Caco-2 (cell line): ENCODE results near the gene DAW1. TPM values are rescaled to one million over a fixed set of nuclear protein-coding genes. Genes with fewer than 3 reads are reported as not detected.

ENCODE experiments used
- BruUV-seq: library from RNA; stranded (reverse); fragments of 400-500 nt; replicated peaks from 2 replicates; lab custom pipeline; 2021; lab: Mats Ljungman, UMichigan
- CTCF ChIA-PET: fragments of 300-600 bp; sonication (Branson Sonifier 250); formaldehyde crosslinking; loops from one replicate; lab custom pipeline; 2022; ENCODE audit warnings: antibody characterized with exemption; lab: Charles Lee
- POLR2A ChIA-PET: fragments of 300-600 bp; sonication (Branson Sonifier 250); formaldehyde crosslinking; loops from one replicate; lab custom pipeline; 2022; ENCODE audit warnings: antibody characterized with exemption; lab: Charles Lee
- DNase-seq, 2 experiments: peaks; one replicate each; pipeline versions ENCODE4 v3.0.0 to v3.0.0-alpha.2; 2020 to 2022
- H3K27me3 ChIP-seq: replicated peaks from 2 replicates; pipeline ENCODE4 v1.6.0; 2011; ENCODE audit warnings: low read length; ENCODE audit not compliant: control insufficient read depth, insufficient read depth
- H3K36me3 ChIP-seq: 2 replicates; pipeline ENCODE4 v1.5.1; 2011; ENCODE audit warnings: low read length; ENCODE audit not compliant: control insufficient read depth, insufficient read depth
- H3K4me1 ChIP-seq: fragments of 250-450 bp; sonication (Bioruptor Pico); 2 replicates; pipeline ENCODE4 v1.5.1; 2020; ENCODE audit warnings: mild to moderate bottlenecking
- H3K4me3 ChIP-seq: 2 replicates; pipeline ENCODE4 v1.5.1; 2011; ENCODE audit warnings: low read depth, mild to moderate bottlenecking, control low read depth, low read length
- H3K9me3 ChIP-seq: fragments of 250-450 bp; sonication (Bioruptor Pico); 2 replicates; pipeline ENCODE4 v1.5.1; 2020; ENCODE audit warnings: mild to moderate bottlenecking, moderate library complexity
- H3K27ac Mint-ChIP-seq: one replicate; pipeline ENCODE4 v1.8.0; 2022; ENCODE audit warnings: mixed read lengths; ENCODE audit not compliant: unreplicated experiment
- H3K27me3 Mint-ChIP-seq: one replicate; pipeline ENCODE4 v1.8.0; 2022; ENCODE audit warnings: mixed read lengths; ENCODE audit not compliant: insufficient read depth, unreplicated experiment
- H3K36me3 Mint-ChIP-seq: one replicate; pipeline ENCODE4 v1.8.0; 2022; ENCODE audit warnings: mild to moderate bottlenecking, mixed read lengths; ENCODE audit not compliant: insufficient read depth, unreplicated experiment
- H3K4me1 Mint-ChIP-seq: one replicate; pipeline ENCODE4 v1.8.0; 2022; ENCODE audit warnings: low read depth, mixed read lengths; ENCODE audit not compliant: unreplicated experiment
- H3K4me3 Mint-ChIP-seq: one replicate; pipeline ENCODE4 v1.8.0; 2022; ENCODE audit warnings: mild to moderate bottlenecking, moderate library complexity, mixed read lengths; ENCODE audit not compliant: unreplicated experiment
- H3K9me3 Mint-ChIP-seq: one replicate; pipeline ENCODE4 v1.8.0; 2022; ENCODE audit warnings: mixed read lengths; ENCODE audit not compliant: unreplicated experiment
- intact Hi-C: fragments of 100-400 bp; cut with micrococcal nuclease; formaldehyde crosslinking; loops from one replicate; pipeline ENCODE4 v1.10.0; 2022; ENCODE audit not compliant: unreplicated experiment
- total RNA-seq: library from RNA; stranded (reverse); gene quantifications from 2 replicates; pipeline ENCODE4 v1.2.3, GENCODE V29; 2022
- TF ChIP-seq, protein P1 (sequence below), 2 experiments: fragments of 200-600 bp in 1 of 2; IDR thresholded peaks; 1 replicate in 1 of 2; 2 replicates in 1 of 2; pipeline versions ENCODE4 v1.5.1 to v1.8.0; 2011 to 2022; ENCODE audit warnings: antibody characterized with exemption in 1 of 2, control low read depth in 1 of 2, inconsistent platforms in 1 of 2, low read depth in 1 of 2, low read length in 1 of 2, mild to moderate bottlenecking in 1 of 2, moderate library complexity in 1 of 2; ENCODE audit not compliant: insufficient read depth in 1 of 2, severe bottlenecking in 1 of 2, unreplicated experiment in 1 of 2

The DAW1 gene
- total RNA-seq, 1 experiment from 2014 or later, result 6.6 TPM

DNA sequence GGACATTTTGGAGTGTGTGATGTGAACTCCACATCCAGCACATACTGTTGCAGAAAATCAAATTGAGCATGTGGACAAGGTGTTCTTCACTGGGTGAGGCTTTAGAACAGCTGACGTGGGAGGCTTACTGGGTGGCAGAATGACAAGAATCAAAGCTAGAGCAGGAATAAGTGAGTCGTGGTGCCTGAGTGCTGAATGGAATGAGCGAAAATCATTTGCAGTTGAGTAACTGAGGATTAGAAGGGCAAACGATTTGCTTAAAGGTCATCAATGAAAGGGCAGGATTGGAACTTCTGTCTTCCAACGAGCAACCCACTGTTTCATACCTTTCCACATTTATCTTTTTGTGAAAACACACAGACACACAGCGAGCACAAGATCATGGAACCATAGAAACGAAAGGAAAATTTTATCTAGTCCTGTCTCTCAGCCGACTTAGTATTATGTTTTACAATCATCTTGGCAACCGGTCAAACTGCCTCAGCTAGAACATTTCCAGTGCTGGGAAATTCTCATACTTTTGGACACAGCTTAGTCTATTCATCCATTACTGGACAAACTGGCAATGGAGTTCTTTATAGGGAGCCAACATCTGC lies 7.2 kb upstream of the DAW1 start:
- peaks cover 16% of the 10 kb centered on the region for H3K4me1 ChIP-seq
- no peaks in the 10 kb centered on the region for H3K9me3 ChIP-seq
- ChIA-PET CTCF (no interaction called here), POLR2A (no interaction called here)
- Mint-ChIP-seq H3K27me3 (no peaks in the 10 kb centered on the region), H3K36me3 (no peaks in the 10 kb centered on the region), H3K9me3 (no peaks in the 10 kb centered on the region), H3K4me3 (peak overlapping the region; percentile 17), H3K4me1 (peaks cover 19% of the 10 kb centered on the region), H3K27ac (peak overlapping the region; percentile 56)
- no peaks in the 10 kb centered on the region for H3K36me3 ChIP-seq
- BruUV-seq, result no TSS peak
- no peak for DNase-seq
- H3K4me3 ChIP-seq, result no peak overlapping the region
- no peaks in the 10 kb centered on the region for H3K27me3 ChIP-seq
- intact Hi-C loops, result loop anchor here (5.0 kb wide), 1 partner anchor 52 kb away; the partner anchor contains the start of gene CCL20
- TF ChIP-seq, protein P1, sequence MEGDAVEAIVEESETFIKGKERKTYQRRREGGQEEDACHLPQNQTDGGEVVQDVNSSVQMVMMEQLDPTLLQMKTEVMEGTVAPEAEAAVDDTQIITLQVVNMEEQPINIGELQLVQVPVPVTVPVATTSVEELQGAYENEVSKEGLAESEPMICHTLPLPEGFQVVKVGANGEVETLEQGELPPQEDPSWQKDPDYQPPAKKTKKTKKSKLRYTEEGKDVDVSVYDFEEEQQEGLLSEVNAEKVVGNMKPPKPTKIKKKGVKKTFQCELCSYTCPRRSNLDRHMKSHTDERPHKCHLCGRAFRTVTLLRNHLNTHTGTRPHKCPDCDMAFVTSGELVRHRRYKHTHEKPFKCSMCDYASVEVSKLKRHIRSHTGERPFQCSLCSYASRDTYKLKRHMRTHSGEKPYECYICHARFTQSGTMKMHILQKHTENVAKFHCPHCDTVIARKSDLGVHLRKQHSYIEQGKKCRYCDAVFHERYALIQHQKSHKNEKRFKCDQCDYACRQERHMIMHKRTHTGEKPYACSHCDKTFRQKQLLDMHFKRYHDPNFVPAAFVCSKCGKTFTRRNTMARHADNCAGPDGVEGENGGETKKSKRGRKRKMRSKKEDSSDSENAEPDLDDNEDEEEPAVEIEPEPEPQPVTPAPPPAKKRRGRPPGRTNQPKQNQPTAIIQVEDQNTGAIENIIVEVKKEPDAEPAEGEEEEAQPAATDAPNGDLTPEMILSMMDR (IDR thresholded peaks at IDR 0.05; ENCODE audit: insufficient read depth in 1 of 2, low read depth in 1 of 2, low read length in 1 of 2, severe bottlenecking in 1 of 2, unreplicated experiment in 1 of 2), result no peak

DNA sequence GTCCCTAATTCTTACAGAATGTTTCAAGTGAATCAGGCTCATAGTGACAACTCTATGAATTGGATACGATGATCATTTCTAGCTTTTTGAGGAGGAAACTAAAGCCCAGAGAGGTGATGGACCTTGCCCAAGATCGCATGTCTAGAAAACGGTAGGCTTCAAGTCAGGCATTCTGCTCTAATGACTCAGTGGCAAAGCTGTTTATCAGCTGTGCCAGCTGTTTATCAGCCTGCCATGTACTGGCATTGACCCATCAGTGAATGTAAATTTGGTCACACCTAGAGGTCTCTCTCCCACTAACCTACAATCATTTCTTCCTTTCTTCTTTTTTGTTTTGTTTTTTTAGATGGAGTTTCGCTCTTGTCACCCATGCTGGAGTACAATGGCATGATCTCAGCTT lies 6.1 kb upstream of the DAW1 start:
- H3K9me3 Mint-ChIP-seq, result no peaks in the 10 kb centered on the region
- POLR2A ChIA-PET, result no interaction called here

DNA sequence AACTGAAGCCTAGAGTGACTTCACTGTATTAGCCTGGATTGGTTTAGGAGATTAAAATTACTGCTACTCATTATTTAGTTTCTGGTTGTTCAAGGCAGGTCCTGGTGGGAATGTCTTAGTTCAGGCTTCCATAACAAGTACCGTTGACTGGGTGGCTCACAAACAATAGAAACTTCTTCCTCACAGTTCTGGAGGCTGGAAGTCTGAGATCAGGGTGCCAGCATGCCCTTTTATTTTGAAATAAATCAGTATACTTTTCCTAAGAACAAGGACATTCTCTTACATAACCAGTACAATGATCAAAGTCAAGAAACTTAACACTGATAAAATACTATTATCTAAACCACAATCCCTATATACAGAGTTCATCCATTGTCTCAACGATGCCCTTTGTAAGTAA lies 4.0 kb upstream of the DAW1 start:
- H3K4me1 ChIP-seq, result peaks cover 30% of the 10 kb centered on the region
- ChIA-PET CTCF (no interaction called here), POLR2A (no interaction called here)
- Mint-ChIP-seq H3K27ac (no peak overlapping the region), H3K4me3 (no peak overlapping the region), H3K4me1 (peaks cover 24% of the 10 kb centered on the region), H3K27me3 (no peaks in the 10 kb centered on the region), H3K9me3 (no peaks in the 10 kb centered on the region), H3K36me3 (no peaks in the 10 kb centered on the region)
- H3K36me3 ChIP-seq, result no peaks in the 10 kb centered on the region
- DNase-seq, result no peak
- intact Hi-C loops, result no loop called here
- H3K9me3 ChIP-seq, result no peaks in the 10 kb centered on the region
- H3K4me3 ChIP-seq, result no peak overlapping the region
- no TSS peak for BruUV-seq
- TF ChIP-seq, protein P1 (IDR thresholded peaks at IDR 0.05; ENCODE audit: insufficient read depth in 1 of 2, low read depth in 1 of 2, low read length in 1 of 2, severe bottlenecking in 1 of 2, unreplicated experiment in 1 of 2), result no peak
- H3K27me3 ChIP-seq, result no peaks in the 10 kb centered on the region

More for the DNA sequence above, 6.1 kb upstream of the DAW1 start:
- H3K27me3 ChIP-seq, result no peaks in the 10 kb centered on the region
- intact Hi-C loops, result no loop called here
- Mint-ChIP-seq H3K4me1 (peaks cover 19% of the 10 kb centered on the region), H3K27ac (no peak overlapping the region), H3K36me3 (no peaks in the 10 kb centered on the region), H3K4me3 (no peak overlapping the region), H3K27me3 (no peaks in the 10 kb centered on the region)
- no peak overlapping the region for H3K4me3 ChIP-seq
- no peak for DNase-seq
- H3K9me3 ChIP-seq, result no peaks in the 10 kb centered on the region
- BruUV-seq, result no TSS peak
- TF ChIP-seq, protein P1 (IDR thresholded peaks at IDR 0.05; ENCODE audit: insufficient read depth in 1 of 2, low read depth in 1 of 2, low read length in 1 of 2, severe bottlenecking in 1 of 2, unreplicated experiment in 1 of 2), result no peak
- peaks cover 17% of the 10 kb centered on the region for H3K4me1 ChIP-seq
- H3K36me3 ChIP-seq, result no peaks in the 10 kb centered on the region
- CTCF ChIA-PET, result no interaction called here
